Mesendoderm (in vitro differentiated cells): Measurements from ENCODE around the gene RAPGEF4.

Experiments
- DNase-seq: peaks from one replicate; pipeline ENCODE4 v3.0.0; 2013
- H2AK5ac ChIP-seq: 2 replicates; pipeline ENCODE4 v1.6.1; 2013; ENCODE audit warnings: low read length, inconsistent platforms
- H2BK120ac ChIP-seq: 2 replicates; pipeline ENCODE4 v1.6.1; 2013; ENCODE audit warnings: low read depth, mild to moderate bottlenecking, low read length, moderate library complexity, mixed read lengths
- H2BK15ac ChIP-seq: replicated peaks from 2 replicates; pipeline ENCODE4 v1.6.1; 2013; ENCODE audit warnings: low read depth, mild to moderate bottlenecking, moderate library complexity
- H2BK5ac ChIP-seq: 2 replicates; pipeline ENCODE4 v1.6.1; 2013; ENCODE audit warnings: low read length, inconsistent platforms
- H3K18ac ChIP-seq: 2 replicates; pipeline ENCODE4 v1.6.1; 2013; ENCODE audit warnings: mild to moderate bottlenecking, low read length, mixed read lengths
- H3K23ac ChIP-seq: one replicate; pipeline ENCODE4 v1.6.1; 2013; ENCODE audit warnings: low read length
- H3K27ac ChIP-seq: 2 replicates; pipeline ENCODE4 v1.5.1; 2013; ENCODE audit warnings: low read depth, mild to moderate bottlenecking, inconsistent platforms, low read length, moderate library complexity
- H3K27me3 ChIP-seq: 2 replicates; pipeline ENCODE4 v1.6.1; 2013; ENCODE audit warnings: low read length, control low read depth, mild to moderate bottlenecking, inconsistent platforms; ENCODE audit not compliant: insufficient read depth, poor library complexity
- H3K36me3 ChIP-seq: 2 replicates; pipeline ENCODE4 v1.6.1; 2013; ENCODE audit warnings: low read length, inconsistent platforms; ENCODE audit not compliant: control insufficient read depth, insufficient read depth
- H3K4ac ChIP-seq: one replicate; pipeline ENCODE4 v1.6.1; 2013; ENCODE audit warnings: low read depth, mild to moderate bottlenecking, low read length, moderate library complexity
- H3K4me1 ChIP-seq: 2 replicates; pipeline ENCODE4 v1.6.1; 2013; ENCODE audit warnings: low read depth, low read length, inconsistent platforms; ENCODE audit not compliant: control insufficient read depth
- H3K4me2 ChIP-seq: 2 replicates; pipeline ENCODE4 v1.6.1; 2013; ENCODE audit warnings: low read length
- H3K4me3 ChIP-seq: 2 replicates; pipeline ENCODE4 v1.5.1; 2013; ENCODE audit warnings: mild to moderate bottlenecking, low read length
- H3K56ac ChIP-seq: one replicate; pipeline ENCODE4 v1.6.1; 2013; ENCODE audit warnings: low read length
- H3K79me1 ChIP-seq: 2 replicates; pipeline ENCODE4 v1.6.1; 2013; ENCODE audit warnings: low read length, inconsistent platforms
- H3K79me2 ChIP-seq: 2 replicates; pipeline ENCODE4 v1.6.1; 2013; ENCODE audit warnings: mild to moderate bottlenecking, low read length; ENCODE audit not compliant: control insufficient read depth, insufficient read depth
- H3K9ac ChIP-seq: 2 replicates; pipeline ENCODE4 v1.6.1; 2013; ENCODE audit warnings: low read length, inconsistent platforms
- H4K5ac ChIP-seq: one replicate; pipeline ENCODE4 v1.6.1; 2013; ENCODE audit warnings: low read length
- H4K8ac ChIP-seq: one replicate; pipeline ENCODE4 v1.6.1; 2013; ENCODE audit warnings: low read depth, mild to moderate bottlenecking, control low read depth, low read length, moderate library complexity
- WGBS: extraction: QIAGEN DNeasy Blood & Tissue Kit; methylation state at CpG from one replicate; pipeline ENCODE4 v1.1.7; 2013; ENCODE audit warnings: low lambda C conversion rate, missing lambda C conversion rate; ENCODE audit not compliant: insufficient coverage; ENCODE audit errors: extremely low coverage; 5-methylcytosine and 5-hydroxymethylcytosine counted together

Gene RAPGEF4

DNA sequence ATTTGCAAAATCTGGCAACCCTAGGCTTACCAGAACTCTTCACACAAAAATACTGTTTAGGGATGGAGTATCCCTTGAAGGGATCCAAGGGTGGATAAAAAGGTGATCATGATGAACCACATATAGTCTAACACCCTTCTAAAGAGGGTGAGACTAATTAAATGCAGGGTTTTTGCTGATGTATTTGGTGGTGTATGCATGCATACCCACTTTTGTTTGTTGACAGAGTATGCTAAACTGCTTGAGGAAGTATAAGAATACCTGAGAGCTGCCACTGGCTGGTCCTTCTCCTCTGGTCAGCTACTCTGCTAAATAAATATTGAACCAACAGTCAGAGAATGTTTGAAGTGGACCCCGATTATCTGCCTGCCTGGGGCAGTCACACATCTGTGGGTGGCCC is 34.2 kb downstream of the RAPGEF4 start:
- Histone ChIP-seq H3K56ac (no peak overlapping the region), H3K4me3 (no peak overlapping the region), H3K79me2 (no peaks in the 10 kb centered on the region), H3K23ac (no peak overlapping the region), H3K36me3 (no peaks in the 10 kb centered on the region), H3K27me3 (no peaks in the 10 kb centered on the region), H4K8ac (no peak overlapping the region), H3K79me1 (no peaks in the 10 kb centered on the region), H3K4ac (no peak overlapping the region), H2BK5ac (no peak overlapping the region), H3K9ac (no peak overlapping the region), H2BK15ac (no peak overlapping the region), H2AK5ac (no peak overlapping the region), H4K5ac (no peak overlapping the region), H3K4me1 (no peaks in the 10 kb centered on the region), H3K4me2 (no peak overlapping the region), H3K27ac (no peak overlapping the region), H2BK120ac (no peak overlapping the region), H3K18ac (no peak overlapping the region)
- WGBS, result no CpG with 5 or more reads among the region's 1 CpG
- DNase-seq, result no peak

DNA sequence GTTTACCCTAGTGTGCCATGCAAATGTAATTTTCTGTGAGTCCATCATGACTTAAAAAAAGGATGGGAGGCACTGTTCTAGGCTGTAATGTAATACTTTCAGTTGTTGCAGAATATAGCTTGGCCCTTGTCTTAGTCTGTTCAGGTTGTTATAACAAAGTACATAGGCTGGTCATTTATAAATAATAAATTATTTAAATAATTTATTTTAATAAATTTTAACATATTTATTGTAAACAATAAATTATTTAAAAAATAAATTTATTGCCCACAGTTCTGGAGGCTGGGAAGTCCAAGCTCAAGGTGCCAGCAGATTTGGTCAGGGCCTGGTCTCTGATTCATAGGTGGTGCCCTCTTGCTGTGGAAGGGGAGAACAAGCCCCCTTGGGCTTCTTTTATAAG is 35.2 kb downstream of the RAPGEF4 start:
- Histone ChIP-seq H3K4me3 (no peak overlapping the region), H3K23ac (no peak overlapping the region), H2BK5ac (no peak overlapping the region), H3K4me2 (no peak overlapping the region), H3K27ac (no peak overlapping the region), H2AK5ac (no peak overlapping the region), H3K36me3 (no peaks in the 10 kb centered on the region), H3K27me3 (no peaks in the 10 kb centered on the region), H3K79me2 (no peaks in the 10 kb centered on the region), H3K56ac (no peak overlapping the region), H3K9ac (no peak overlapping the region), H3K4ac (no peak overlapping the region), H4K5ac (no peak overlapping the region), H2BK120ac (no peak overlapping the region), H3K18ac (no peak overlapping the region), H2BK15ac (no peak overlapping the region), H3K4me1 (no peaks in the 10 kb centered on the region), H3K79me1 (no peaks in the 10 kb centered on the region), H4K8ac (no peak overlapping the region)
- no peak for DNase-seq

DNA sequence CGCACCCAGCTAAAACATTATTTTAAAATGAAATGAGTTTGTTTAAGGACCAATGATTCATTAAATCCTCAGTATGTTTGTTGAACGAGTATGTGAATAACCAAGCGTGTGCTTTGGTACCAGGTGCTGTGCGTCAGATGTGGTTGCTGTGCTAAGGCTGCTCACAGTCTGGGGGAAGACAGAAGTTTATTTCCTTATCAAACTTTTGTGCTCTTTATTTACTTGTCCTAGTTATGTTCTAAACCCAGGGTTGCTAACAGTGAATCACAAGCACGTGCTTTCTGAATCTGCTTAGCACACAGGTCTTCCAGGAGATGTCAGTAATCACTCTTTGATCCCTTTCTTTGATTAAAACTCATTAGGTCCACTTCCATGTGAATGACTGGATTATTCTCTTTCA is 37.0 kb downstream of the RAPGEF4 start:
- H3K4me3 ChIP-seq, result no peak overlapping the region
- H3K27ac ChIP-seq, result no peak overlapping the region
- H3K18ac ChIP-seq, result no peak overlapping the region
- H3K4ac ChIP-seq, result no peak overlapping the region
- no peak overlapping the region for H3K23ac ChIP-seq
- no peak overlapping the region for H4K8ac ChIP-seq
- H4K5ac ChIP-seq, result no peak overlapping the region
- H3K56ac ChIP-seq, result no peak overlapping the region
- WGBS, result no CpG with 5 or more reads among the region's 5 CpGs
- H3K79me1 ChIP-seq, result no peaks in the 10 kb centered on the region
- no peak overlapping the region for H2BK15ac ChIP-seq
- no peaks in the 10 kb centered on the region for H3K79me2 ChIP-seq
- no peak overlapping the region for H2AK5ac ChIP-seq
- H2BK120ac ChIP-seq, result no peak overlapping the region
- H3K27me3 ChIP-seq, result no peaks in the 10 kb centered on the region
- no peak for DNase-seq
- no peak overlapping the region for H2BK5ac ChIP-seq
- no peak overlapping the region for H3K4me2 ChIP-seq
- H3K9ac ChIP-seq, result no peak overlapping the region
- no peaks in the 10 kb centered on the region for H3K4me1 ChIP-seq
- no peaks in the 10 kb centered on the region for H3K36me3 ChIP-seq

DNA sequence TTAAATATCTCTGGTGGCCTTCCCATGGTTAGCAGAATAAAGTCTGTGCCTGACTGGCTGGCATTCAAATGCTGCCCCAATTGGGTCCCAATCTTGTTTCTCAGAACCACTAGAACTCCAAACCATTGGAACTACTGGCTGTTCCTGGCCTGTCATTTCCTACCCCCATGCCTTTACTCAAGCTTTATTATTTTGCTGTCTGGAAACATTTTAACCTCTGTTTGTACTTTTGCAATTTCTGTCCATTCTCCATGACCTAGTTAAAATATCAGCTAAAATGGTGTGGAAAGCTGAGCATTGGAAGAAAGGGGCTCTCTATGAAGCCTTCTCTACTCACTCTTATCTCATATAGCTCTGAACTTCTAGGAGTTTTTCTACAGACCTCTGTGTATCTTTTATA is 38.7 kb downstream of the RAPGEF4 start:
- Histone ChIP-seq H3K79me2 (no peaks in the 10 kb centered on the region), H3K4me3 (no peak overlapping the region), H2BK15ac (no peak overlapping the region)

DNA sequence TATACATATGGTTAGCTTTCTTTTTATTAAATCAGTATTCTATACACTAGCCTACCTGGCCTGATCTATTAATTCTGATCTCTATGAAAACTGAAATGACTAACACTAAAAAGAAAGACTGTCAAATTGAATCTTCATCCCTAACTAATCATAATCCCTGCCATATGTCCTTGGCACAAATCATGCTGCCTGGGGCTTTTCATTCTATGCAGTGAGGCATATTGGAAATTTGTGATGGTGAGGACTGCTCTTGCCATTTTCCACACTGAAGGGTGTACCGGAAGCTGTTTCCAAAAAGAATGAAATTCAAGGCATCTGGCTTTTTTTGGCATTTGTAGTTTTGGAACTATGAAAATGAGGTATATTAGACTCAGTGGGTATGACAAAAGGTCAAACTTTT is 39.7 kb downstream of the RAPGEF4 start:
- Histone ChIP-seq H3K36me3 (no peaks in the 10 kb centered on the region), H4K5ac (no peak overlapping the region), H4K8ac (no peak overlapping the region), H3K27ac (no peak overlapping the region), H2BK120ac (no peak overlapping the region), H3K79me1 (no peaks in the 10 kb centered on the region), H3K4me3 (no peak overlapping the region), H3K4ac (no peak overlapping the region), H3K4me1 (no peaks in the 10 kb centered on the region), H2AK5ac (no peak overlapping the region), H3K4me2 (no peak overlapping the region), H3K9ac (no peak overlapping the region), H3K23ac (no peak overlapping the region), H2BK15ac (no peak overlapping the region), H3K56ac (no peak overlapping the region), H2BK5ac (no peak overlapping the region), H3K27me3 (no peaks in the 10 kb centered on the region), H3K18ac (no peak overlapping the region), H3K79me2 (no peaks in the 10 kb centered on the region)
- no peak for DNase-seq
- no CpG with 5 or more reads among the region's 1 CpG for WGBS

More for the DNA sequence above, 38.7 kb downstream of the RAPGEF4 start:
- no peak overlapping the region for H3K4me2 ChIP-seq
- no peaks in the 10 kb centered on the region for H3K79me1 ChIP-seq
- no peaks in the 10 kb centered on the region for H3K4me1 ChIP-seq
- no peak overlapping the region for H2AK5ac ChIP-seq
- no peak overlapping the region for H2BK120ac ChIP-seq
- no peak overlapping the region for H4K5ac ChIP-seq
- H3K18ac ChIP-seq, result no peak overlapping the region
- no peaks in the 10 kb centered on the region for H3K27me3 ChIP-seq
- no peak overlapping the region for H4K8ac ChIP-seq
- H3K27ac ChIP-seq, result no peak overlapping the region
- H3K36me3 ChIP-seq, result no peaks in the 10 kb centered on the region
- H3K56ac ChIP-seq, result no peak overlapping the region
- no peak for DNase-seq
- no peak overlapping the region for H3K4ac ChIP-seq
- no peak overlapping the region for H3K9ac ChIP-seq
- no peak overlapping the region for H2BK5ac ChIP-seq
- no peak overlapping the region for H3K23ac ChIP-seq

DNA sequence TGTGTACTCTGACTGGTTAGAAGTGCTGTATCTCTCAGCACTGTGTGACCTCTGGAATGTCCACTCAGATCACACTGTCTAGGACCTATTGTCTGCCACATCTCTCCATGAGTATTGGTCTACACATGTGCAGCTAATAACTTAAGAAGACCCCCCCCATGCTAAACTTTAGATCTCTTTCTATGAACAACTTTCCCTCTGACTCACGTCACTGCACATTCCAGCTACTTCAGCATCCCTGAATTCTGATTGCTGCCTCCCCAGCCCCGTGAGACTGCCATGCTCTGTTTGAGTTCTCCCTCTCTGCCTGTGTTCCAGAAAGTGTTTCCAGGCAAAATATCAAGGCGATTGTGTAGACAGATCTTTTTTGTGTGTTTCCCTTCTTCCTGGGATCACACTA is 41.8 kb downstream of the RAPGEF4 start:
- no peak overlapping the region for H3K56ac ChIP-seq
- no peak overlapping the region for H3K4me2 ChIP-seq
- no peaks in the 10 kb centered on the region for H3K27me3 ChIP-seq
- H3K79me2 ChIP-seq, result no peaks in the 10 kb centered on the region
- H4K5ac ChIP-seq, result no peak overlapping the region
- H3K23ac ChIP-seq, result no peak overlapping the region
- H2BK120ac ChIP-seq, result no peak overlapping the region
- no peak overlapping the region for H4K8ac ChIP-seq
- no peak overlapping the region for H2AK5ac ChIP-seq
- no peak overlapping the region for H3K18ac ChIP-seq
- DNase-seq, result no peak
- no peak overlapping the region for H2BK15ac ChIP-seq
- no peak overlapping the region for H3K4me3 ChIP-seq
- H3K9ac ChIP-seq, result no peak overlapping the region
- WGBS, result no CpG with 5 or more reads among the region's 3 CpGs
- H3K36me3 ChIP-seq, result no peaks in the 10 kb centered on the region
- H3K4ac ChIP-seq, result no peak overlapping the region
- no peaks in the 10 kb centered on the region for H3K4me1 ChIP-seq
- no peak overlapping the region for H3K27ac ChIP-seq
- no peaks in the 10 kb centered on the region for H3K79me1 ChIP-seq
- no peak overlapping the region for H2BK5ac ChIP-seq
